Ishikawa (cell line): ENCODE results near the gene PLXNA4.

Source experiments
- CEBPB ChIP-seq: IDR thresholded peaks from 2 replicates; pipeline ENCODE4 v1.6.1; 2012
- CREB1 ChIP-seq: IDR thresholded peaks from 2 replicates; pipeline ENCODE4 v1.6.1; 2012; ENCODE audit warnings: low read depth
- EGR1 ChIP-seq: IDR thresholded peaks from 2 replicates; pipeline ENCODE4 v1.6.1; 2012
- EP300 ChIP-seq: IDR thresholded peaks from 2 replicates; pipeline ENCODE4 v1.6.1; 2012; ENCODE audit warnings: borderline replicate concordance
- FOXM1 ChIP-seq: IDR thresholded peaks from 2 replicates; pipeline ENCODE4 v1.6.1; 2012; ENCODE audit warnings: low read depth, borderline replicate concordance
- NFIC ChIP-seq: IDR thresholded peaks from 2 replicates; pipeline ENCODE4 v1.6.1; 2012
- RAD21 ChIP-seq: IDR thresholded peaks from 2 replicates; pipeline ENCODE4 v1.6.1; 2012; ENCODE audit warnings: low read depth
- TAF1 ChIP-seq: IDR thresholded peaks from 2 replicates; pipeline ENCODE4 v1.6.1; 2012; ENCODE audit warnings: low read depth, mild to moderate bottlenecking
- TCF12 ChIP-seq: IDR thresholded peaks from 2 replicates; pipeline ENCODE4 v1.6.1; 2012; ENCODE audit warnings: low read depth
- TEAD4 ChIP-seq: IDR thresholded peaks from 2 replicates; pipeline ENCODE4 v1.6.1; 2012
- USF1 ChIP-seq: IDR thresholded peaks from 2 replicates; pipeline ENCODE4 v1.6.1; 2012
- YY1 ChIP-seq: IDR thresholded peaks from 2 replicates; pipeline ENCODE4 v1.6.1; 2012; ENCODE audit warnings: low read depth
- ZBTB7A ChIP-seq: IDR thresholded peaks from 2 replicates; pipeline ENCODE4 v1.6.1; 2012; ENCODE audit warnings: low read depth
- TF ChIP-seq, protein P1 (sequence below): IDR thresholded peaks from 2 replicates; pipeline ENCODE4 v1.6.1; 2012; ENCODE audit warnings: low read depth, mild to moderate bottlenecking

Gene PLXNA4

DNA sequence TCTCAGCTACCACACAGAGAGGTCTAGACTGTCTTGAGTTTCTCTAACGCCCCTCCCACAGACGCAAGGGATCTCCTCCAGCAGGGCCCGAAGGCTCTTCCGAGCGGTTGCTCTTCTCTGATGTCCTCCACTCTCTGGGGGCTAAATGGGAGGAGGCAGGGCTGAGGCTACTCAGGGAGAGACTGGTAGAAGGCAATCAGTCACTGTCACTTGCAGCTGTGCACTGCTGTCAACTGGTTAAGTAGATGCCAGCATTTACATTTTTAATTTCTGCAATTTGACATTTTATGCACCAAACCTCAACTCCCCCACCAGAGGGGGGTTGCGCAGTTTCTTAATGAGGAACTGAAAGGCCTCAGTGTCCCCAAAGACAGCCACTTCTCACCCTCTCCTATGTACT is 442.8 kb downstream of the PLXNA4 start:
- TF ChIP-seq, protein P1, sequence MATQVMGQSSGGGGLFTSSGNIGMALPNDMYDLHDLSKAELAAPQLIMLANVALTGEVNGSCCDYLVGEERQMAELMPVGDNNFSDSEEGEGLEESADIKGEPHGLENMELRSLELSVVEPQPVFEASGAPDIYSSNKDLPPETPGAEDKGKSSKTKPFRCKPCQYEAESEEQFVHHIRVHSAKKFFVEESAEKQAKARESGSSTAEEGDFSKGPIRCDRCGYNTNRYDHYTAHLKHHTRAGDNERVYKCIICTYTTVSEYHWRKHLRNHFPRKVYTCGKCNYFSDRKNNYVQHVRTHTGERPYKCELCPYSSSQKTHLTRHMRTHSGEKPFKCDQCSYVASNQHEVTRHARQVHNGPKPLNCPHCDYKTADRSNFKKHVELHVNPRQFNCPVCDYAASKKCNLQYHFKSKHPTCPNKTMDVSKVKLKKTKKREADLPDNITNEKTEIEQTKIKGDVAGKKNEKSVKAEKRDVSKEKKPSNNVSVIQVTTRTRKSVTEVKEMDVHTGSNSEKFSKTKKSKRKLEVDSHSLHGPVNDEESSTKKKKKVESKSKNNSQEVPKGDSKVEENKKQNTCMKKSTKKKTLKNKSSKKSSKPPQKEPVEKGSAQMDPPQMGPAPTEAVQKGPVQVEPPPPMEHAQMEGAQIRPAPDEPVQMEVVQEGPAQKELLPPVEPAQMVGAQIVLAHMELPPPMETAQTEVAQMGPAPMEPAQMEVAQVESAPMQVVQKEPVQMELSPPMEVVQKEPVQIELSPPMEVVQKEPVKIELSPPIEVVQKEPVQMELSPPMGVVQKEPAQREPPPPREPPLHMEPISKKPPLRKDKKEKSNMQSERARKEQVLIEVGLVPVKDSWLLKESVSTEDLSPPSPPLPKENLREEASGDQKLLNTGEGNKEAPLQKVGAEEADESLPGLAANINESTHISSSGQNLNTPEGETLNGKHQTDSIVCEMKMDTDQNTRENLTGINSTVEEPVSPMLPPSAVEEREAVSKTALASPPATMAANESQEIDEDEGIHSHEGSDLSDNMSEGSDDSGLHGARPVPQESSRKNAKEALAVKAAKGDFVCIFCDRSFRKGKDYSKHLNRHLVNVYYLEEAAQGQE: no peak
- no peak for TF ChIP-seq RAD21
- TF ChIP-seq EGR1: no peak
- TF ChIP-seq ZBTB7A: no peak
- TF ChIP-seq EP300: no peak

DNA sequence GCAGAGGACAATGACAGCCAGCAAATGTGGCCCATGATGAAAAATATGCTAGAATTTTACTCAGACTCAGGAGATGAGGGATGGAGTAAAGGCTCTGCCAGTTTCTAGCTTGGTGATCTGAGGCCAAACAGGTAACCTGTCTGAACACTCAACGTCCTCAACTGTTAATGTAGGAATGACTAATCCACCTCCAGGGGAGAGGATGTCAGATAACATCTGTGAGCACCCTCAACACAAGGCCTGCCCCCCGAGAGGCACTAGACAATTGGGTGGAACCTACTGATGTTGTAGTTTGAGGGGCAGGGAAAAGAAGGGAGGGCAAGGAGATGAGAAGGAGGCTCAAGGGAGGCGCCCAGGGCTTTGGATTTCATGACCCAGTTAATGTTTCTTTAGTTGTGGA is 445.1 kb downstream of the PLXNA4 start:
- TF ChIP-seq CEBPB (no peak), ZBTB7A (no peak), USF1 (no peak), CREB1 (no peak), EP300 (no peak), TCF12 (no peak), NFIC (no peak)
- TF ChIP-seq, protein P1: no peak

DNA sequence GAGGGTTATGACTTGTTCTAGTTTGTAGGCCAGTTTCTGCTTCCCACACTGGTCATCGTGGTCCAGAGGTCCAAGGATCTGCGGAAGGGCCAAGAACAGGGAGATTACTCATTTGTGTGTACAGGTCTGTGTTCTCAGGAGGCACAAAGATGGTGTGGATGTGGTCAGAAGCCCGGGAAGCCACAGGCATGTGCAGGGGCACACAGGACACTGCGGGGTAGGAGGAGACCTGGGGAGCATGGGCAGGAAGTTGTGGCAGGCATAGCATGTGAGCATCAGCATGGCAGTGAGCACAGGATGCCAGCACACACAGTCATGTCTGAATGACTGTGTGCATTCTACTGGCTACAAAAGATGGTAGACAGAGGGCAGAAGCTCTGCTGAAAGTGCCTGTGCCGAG is 445.8 kb downstream of the PLXNA4 start:
- TF ChIP-seq, protein P1: no peak
- TF ChIP-seq YY1 (no peak), TAF1 (no peak), EP300 (no peak), CREB1 (no peak), USF1 (no peak), TCF12 (no peak), FOXM1 (no peak), TEAD4 (no peak), NFIC (no peak), RAD21 (no peak), EGR1 (no peak)

GRCh38 chr7:132125872-132126595 is 450.2 kb downstream of the PLXNA4 start:
- no peak for TF ChIP-seq USF1
- no peak for TF ChIP-seq TAF1
- TF ChIP-seq, protein P1: no peak
